Mesenchymal stem cell (in vitro differentiated cells and primary cell): ENCODE measurements around the gene CTH.

ENCODE experiments used
- DNase-seq: peaks from one replicate; pipeline ENCODE4 v3.0.0-alpha.2; 2013
- H2AFZ ChIP-seq: one replicate; pipeline ENCODE4 v1.6.1; 2013; ENCODE audit warnings: low read depth, mild to moderate bottlenecking, control low read depth, inconsistent platforms, low read length, moderate library complexity
- H2AK5ac ChIP-seq: 2 replicates; pipeline ENCODE4 v1.6.1; 2013; ENCODE audit warnings: low read length, moderate library complexity, mild to moderate bottlenecking, inconsistent platforms; ENCODE audit not compliant: severe bottlenecking
- H2BK120ac ChIP-seq: one replicate; pipeline ENCODE4 v1.6.1; 2013; ENCODE audit warnings: low read depth, mild to moderate bottlenecking, inconsistent platforms, low read length, moderate library complexity
- H2BK12ac ChIP-seq, 2 experiments: one replicate each; pipeline ENCODE4 v1.6.1; 2013; ENCODE audit warnings: inconsistent platforms in 2 of 2, low read length in 2 of 2, mild to moderate bottlenecking in 2 of 2, moderate library complexity in 2 of 2, control low read depth in 1 of 2
- H2BK15ac ChIP-seq: one replicate; pipeline ENCODE4 v1.6.1; 2013; ENCODE audit warnings: mild to moderate bottlenecking, low read depth, inconsistent platforms; ENCODE audit not compliant: poor library complexity, severe bottlenecking
- H2BK5ac ChIP-seq: 2 replicates; pipeline ENCODE4 v1.6.1; 2013; ENCODE audit warnings: low read depth, mild to moderate bottlenecking, low read length, control low read depth, inconsistent platforms; ENCODE audit not compliant: poor library complexity, severe bottlenecking
- H3K14ac ChIP-seq, 2 experiments: one replicate each; pipeline ENCODE4 v1.6.1; 2013; ENCODE audit warnings: inconsistent platforms in 2 of 2, low read length in 2 of 2, control low read depth in 1 of 2, mild to moderate bottlenecking in 1 of 2, moderate library complexity in 1 of 2
- H3K18ac ChIP-seq, 2 experiments: one replicate each; pipeline ENCODE4 v1.6.1; 2013; ENCODE audit warnings: inconsistent platforms in 2 of 2, low read length in 2 of 2, control low read depth in 1 of 2, low read depth in 1 of 2, mild to moderate bottlenecking in 1 of 2
- H3K23ac ChIP-seq, 2 experiments: one replicate each; pipeline ENCODE4 v1.6.1; 2013; ENCODE audit warnings: inconsistent platforms in 2 of 2, low read length in 2 of 2, mild to moderate bottlenecking in 2 of 2, moderate library complexity in 2 of 2, control low read depth in 1 of 2
- H3K27ac ChIP-seq: 2 replicates; pipeline ENCODE4 v1.5.1; 2013; ENCODE audit warnings: mild to moderate bottlenecking, moderate library complexity, low read length, control low read depth, inconsistent platforms; ENCODE audit not compliant: poor library complexity, severe bottlenecking
- H3K27me3 ChIP-seq, 2 experiments: 2 replicates each; pipeline versions ENCODE4 v1.6.1 to v1.7.0; 2013; ENCODE audit warnings: low read length in 2 of 2, mild to moderate bottlenecking in 2 of 2, moderate library complexity in 2 of 2, control low read depth in 1 of 2, inconsistent platforms in 1 of 2; ENCODE audit not compliant: control insufficient read depth in 1 of 2, insufficient read depth in 1 of 2
- H3K36me3 ChIP-seq, 2 experiments: 2 replicates each; pipeline versions ENCODE4 v1.6.1 to v1.7.0; 2013; ENCODE audit warnings: low read length in 2 of 2, control low read depth in 1 of 2, inconsistent platforms in 1 of 2, low read depth in 1 of 2, mild to moderate bottlenecking in 1 of 2; ENCODE audit not compliant: insufficient read depth in 2 of 2, control insufficient read depth in 1 of 2
- H3K4ac ChIP-seq, 2 experiments: one replicate each; pipeline ENCODE4 v1.6.1; 2013; ENCODE audit warnings: inconsistent platforms in 2 of 2, low read length in 2 of 2, mild to moderate bottlenecking in 2 of 2, moderate library complexity in 2 of 2, control low read depth in 1 of 2, low read depth in 1 of 2
- H3K4me1 ChIP-seq: 2 replicates; pipeline ENCODE4 v1.6.1; 2013; ENCODE audit warnings: low read depth, low read length, control low read depth; ENCODE audit not compliant: control insufficient read depth, insufficient read depth
- H3K4me2 ChIP-seq: 2 replicates; pipeline ENCODE4 v1.6.1; 2013; ENCODE audit warnings: low read length, mild to moderate bottlenecking, inconsistent platforms; ENCODE audit not compliant: poor library complexity, severe bottlenecking
- H3K4me3 ChIP-seq, 2 experiments: 2 replicates each; pipeline versions ENCODE4 v1.5.1 to v1.7.0; 2013; ENCODE audit warnings: low read length in 2 of 2, mild to moderate bottlenecking in 2 of 2, control low read depth in 1 of 2, low read depth in 1 of 2; ENCODE audit not compliant: insufficient read depth in 1 of 2
- H3K79me1 ChIP-seq: replicated peaks from 2 replicates; pipeline ENCODE4 v1.6.1; 2013; ENCODE audit warnings: mild to moderate bottlenecking, control low read depth, low read length, inconsistent platforms; ENCODE audit not compliant: poor library complexity, severe bottlenecking
- H3K9ac ChIP-seq: 2 replicates; pipeline ENCODE4 v1.7.0; 2013; ENCODE audit warnings: mild to moderate bottlenecking, low read length, moderate library complexity
- H3K9me3 ChIP-seq: 2 replicates; pipeline ENCODE4 v1.7.0; 2013; ENCODE audit warnings: mild to moderate bottlenecking, low read length; ENCODE audit not compliant: control insufficient read depth
- H4K8ac ChIP-seq: one replicate; pipeline ENCODE4 v1.6.1; 2013; ENCODE audit warnings: inconsistent platforms, mild to moderate bottlenecking, low read length, moderate library complexity
- H4K91ac ChIP-seq: one replicate; pipeline ENCODE4 v1.6.1; 2013; ENCODE audit warnings: mild to moderate bottlenecking, low read length, inconsistent platforms
- WGBS: methylation state at CpG from one replicate; pipeline ENCODE4 v1.1.7; 2013; ENCODE audit warnings: mixed read lengths; 5-methylcytosine and 5-hydroxymethylcytosine counted together

The CTH gene

DNA sequence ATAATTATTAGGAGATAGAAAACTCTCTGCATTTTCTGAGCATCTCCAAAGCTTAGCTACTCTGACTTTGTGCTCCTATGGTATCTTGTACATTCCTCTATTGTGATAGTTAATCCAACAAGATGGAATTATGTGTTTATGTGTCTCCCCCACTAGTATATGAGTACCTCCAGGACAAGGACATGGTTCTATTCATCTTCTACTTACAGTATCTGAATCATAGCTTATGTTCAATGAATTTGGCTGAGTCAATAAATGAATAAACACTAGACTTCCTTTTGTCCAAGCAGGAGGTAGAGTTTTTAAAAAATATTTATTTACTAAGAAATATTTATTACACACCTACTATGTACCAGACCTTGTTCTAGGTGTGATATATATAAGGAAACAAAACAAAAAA, 18.4 kb upstream of the CTH start:
- Histone ChIP-seq H3K14ac (no peak overlapping the region), H3K4me1 (no peaks in the 10 kb centered on the region), H2BK12ac (no peak overlapping the region)

DNA sequence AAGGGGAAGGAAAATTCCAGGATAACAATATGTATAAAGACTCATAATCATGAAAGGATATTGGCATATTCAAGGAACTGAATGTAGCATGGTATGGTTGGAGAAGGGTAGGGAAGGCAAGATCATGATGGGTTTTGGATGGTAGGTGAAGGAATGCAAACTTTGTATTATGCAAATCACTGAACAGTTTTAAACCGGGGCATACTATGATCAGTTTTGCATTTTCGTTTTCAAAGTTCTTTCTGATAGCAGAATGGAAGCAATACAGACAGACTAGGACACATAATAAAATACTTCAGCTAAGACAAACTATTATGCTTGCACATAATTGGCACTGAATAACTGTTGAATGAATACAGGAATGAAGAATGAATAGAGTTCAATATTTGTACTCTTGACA, 14.5 kb upstream of the CTH start:
- Histone ChIP-seq H2BK120ac (no peak overlapping the region), H3K27ac (no peak overlapping the region), H3K27me3 (no peaks in the 10 kb centered on the region), H3K79me1 (no peaks in the 10 kb centered on the region), H2AK5ac (no peak overlapping the region), H4K8ac (no peak overlapping the region), H3K14ac (no peak overlapping the region), H3K23ac (no peak overlapping the region), H3K9ac (no peak overlapping the region), H3K4me3 (no peak overlapping the region), H3K36me3 (no peaks in the 10 kb centered on the region), H3K4ac (no peak overlapping the region), H4K91ac (no peak overlapping the region), H3K4me1 (no peaks in the 10 kb centered on the region), H3K9me3 (no peaks in the 10 kb centered on the region), H2AFZ (no peak overlapping the region), H2BK5ac (no peak overlapping the region), H3K4me2 (no peak overlapping the region), H3K18ac (no peak overlapping the region), H2BK15ac (no peak overlapping the region), H2BK12ac (no peak overlapping the region)
- no CpG with 5 or more reads among the region's 2 CpGs for WGBS
- no peak for DNase-seq

More for the DNA sequence above, 18.4 kb upstream of the CTH start:
- H2AK5ac ChIP-seq: no peak overlapping the region
- H3K4me3 ChIP-seq: no peak overlapping the region
- H3K36me3 ChIP-seq: no peaks in the 10 kb centered on the region
- no peak overlapping the region for H3K27ac ChIP-seq
- no peak overlapping the region for H4K8ac ChIP-seq
- no peak overlapping the region for H3K4me2 ChIP-seq
- H3K23ac ChIP-seq: no peak overlapping the region
- H3K18ac ChIP-seq: no peak overlapping the region
- no peak overlapping the region for H2AFZ ChIP-seq
- H2BK120ac ChIP-seq: no peak overlapping the region
- no peaks in the 10 kb centered on the region for H3K27me3 ChIP-seq
- no peak overlapping the region for H3K9ac ChIP-seq
- H2BK5ac ChIP-seq: no peak overlapping the region
- H3K9me3 ChIP-seq: no peaks in the 10 kb centered on the region
- no peak overlapping the region for H2BK15ac ChIP-seq
- no peak overlapping the region for H3K4ac ChIP-seq
- DNase-seq: no peak
- no peaks in the 10 kb centered on the region for H3K79me1 ChIP-seq
- H4K91ac ChIP-seq: no peak overlapping the region

DNA sequence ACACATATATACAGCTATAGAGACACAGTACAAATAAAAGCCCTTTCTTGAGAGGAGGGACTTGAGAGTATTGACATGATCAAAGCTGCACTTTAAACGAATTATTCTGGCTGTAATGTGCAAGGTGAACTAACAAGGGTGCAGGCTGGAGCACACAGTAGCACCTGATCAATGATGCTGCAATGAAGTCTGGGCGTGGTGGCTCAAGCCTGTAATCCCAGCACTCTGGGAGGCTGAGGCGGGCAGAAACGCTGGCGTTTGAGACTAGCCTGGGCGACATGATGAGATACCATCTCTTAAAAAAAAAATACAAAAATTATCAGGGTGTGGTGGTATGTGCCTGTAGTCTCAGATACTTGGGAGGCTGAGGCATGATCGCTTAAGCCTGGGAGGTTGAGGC, 14.1 kb upstream of the CTH start:
- no peak overlapping the region for H3K23ac ChIP-seq
- H3K14ac ChIP-seq: no peak overlapping the region
- H3K4me1 ChIP-seq: no peaks in the 10 kb centered on the region
- no peaks in the 10 kb centered on the region for H3K27me3 ChIP-seq
- H2AFZ ChIP-seq: no peak overlapping the region
- no peak overlapping the region for H2BK5ac ChIP-seq
- H2AK5ac ChIP-seq: no peak overlapping the region
- H2BK120ac ChIP-seq: no peak overlapping the region
- no peak overlapping the region for H2BK15ac ChIP-seq
- H3K36me3 ChIP-seq: no peaks in the 10 kb centered on the region
- H3K4me3 ChIP-seq: no peak overlapping the region
- H3K79me1 ChIP-seq: no peaks in the 10 kb centered on the region
- no peak overlapping the region for H3K9ac ChIP-seq
- H2BK12ac ChIP-seq: no peak overlapping the region
- no peak overlapping the region for H4K8ac ChIP-seq
- DNase-seq: no peak
- WGBS: 76% methylated on average over 2 of the region's 7 CpGs
- H3K4ac ChIP-seq: no peak overlapping the region
- H4K91ac ChIP-seq: no peak overlapping the region
- H3K27ac ChIP-seq: no peak overlapping the region
- no peaks in the 10 kb centered on the region for H3K9me3 ChIP-seq
- no peak overlapping the region for H3K18ac ChIP-seq
- no peak overlapping the region for H3K4me2 ChIP-seq

DNA sequence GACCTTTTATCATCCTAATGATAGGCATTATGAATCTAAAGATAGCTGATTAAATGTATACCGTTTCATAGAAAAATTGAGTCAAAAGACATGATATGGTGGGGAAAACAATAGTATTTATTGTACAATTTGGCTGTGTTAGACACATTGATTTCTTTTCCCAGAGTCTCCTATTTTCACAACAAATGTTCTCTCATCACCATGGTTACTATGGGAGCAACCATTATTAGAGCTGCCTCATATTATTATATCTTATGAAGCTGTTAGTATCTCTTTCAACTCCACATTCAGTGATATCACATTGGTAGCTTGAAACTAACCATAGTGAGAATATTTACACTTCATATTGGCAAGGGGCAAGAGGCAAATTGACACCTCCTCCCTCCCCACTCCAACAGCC, 10.7 kb upstream of the CTH start:
- no peak overlapping the region for H2BK12ac ChIP-seq
- DNase-seq: no peak
- no peak overlapping the region for H4K91ac ChIP-seq
- no peak overlapping the region for H2AFZ ChIP-seq
- H2BK120ac ChIP-seq: no peak overlapping the region
- no peak overlapping the region for H3K9ac ChIP-seq
- H3K27me3 ChIP-seq: no peaks in the 10 kb centered on the region
- H3K4me2 ChIP-seq: no peak overlapping the region
- no peak overlapping the region for H2BK5ac ChIP-seq
- H3K27ac ChIP-seq: no peak overlapping the region
- H3K23ac ChIP-seq: no peak overlapping the region
- no peak overlapping the region for H3K18ac ChIP-seq
- no peaks in the 10 kb centered on the region for H3K9me3 ChIP-seq
- H3K14ac ChIP-seq: no peak overlapping the region
- H3K36me3 ChIP-seq: no peaks in the 10 kb centered on the region
- no CpG with 5 or more reads among the region's 1 CpG for WGBS
- H4K8ac ChIP-seq: no peak overlapping the region
- no peaks in the 10 kb centered on the region for H3K4me1 ChIP-seq
- no peaks in the 10 kb centered on the region for H3K79me1 ChIP-seq
- H3K4ac ChIP-seq: no peak overlapping the region
- H2BK15ac ChIP-seq: no peak overlapping the region
- H2AK5ac ChIP-seq: no peak overlapping the region
- H3K4me3 ChIP-seq: no peak overlapping the region
